GM23338 (cell line): ENCODE results near the gene UROS. TPM values are rescaled to one million over a fixed set of nuclear protein-coding genes. Genes with fewer than 3 reads are reported as not detected.

ENCODE experiments used
- ATAC-seq: fragments of 200-7000 bp; cut with Tn5 transposase; 3 replicates; pipeline ENCODE4 v1.9.1; 2020
- DNase-seq: peaks from one replicate; pipeline ENCODE4 v3.0.0-alpha.2; 2015; ENCODE audit warnings: low spot score
- H2AFZ ChIP-seq: fragments of 200-600 bp; sonication (generic); 2 replicates; pipeline ENCODE4 v1.8.0; 2016; ENCODE audit warnings: antibody characterized with exemption, mild to moderate bottlenecking, moderate library complexity
- H3F3A ChIP-seq: fragments of 200-600 bp; sonication (generic); replicated peaks from 2 replicates; pipeline ENCODE4 v1.8.0; 2017; ENCODE audit warnings: antibody characterized with exemption, mixed run types, low read depth
- H3K27ac ChIP-seq: fragments of 200-600 bp; sonication (generic); 2 replicates; pipeline ENCODE4 v1.6.1; 2016; ENCODE audit warnings: low read depth
- H3K27me3 ChIP-seq: fragments of 200-600 bp; sonication (generic); 2 replicates; pipeline ENCODE4 v1.8.0; 2016; ENCODE audit warnings: mild to moderate bottlenecking, mixed run types, moderate library complexity; ENCODE audit not compliant: insufficient read depth
- H3K36me3 ChIP-seq: fragments of 200-600 bp; sonication (generic); 2 replicates; pipeline ENCODE4 v1.8.0; 2016; ENCODE audit warnings: mild to moderate bottlenecking; ENCODE audit not compliant: insufficient read depth
- H3K4me1 ChIP-seq: fragments of 200-600 bp; sonication (generic); 2 replicates; pipeline ENCODE4 v1.8.0; 2016; ENCODE audit warnings: mild to moderate bottlenecking, moderate library complexity; ENCODE audit not compliant: insufficient read depth
- H3K4me2 ChIP-seq: fragments of 200-600 bp; sonication (generic); 2 replicates; pipeline ENCODE4 v1.7.1; 2017; ENCODE audit warnings: mixed run types
- H3K4me3 ChIP-seq: fragments of 200-600 bp; sonication (generic); 2 replicates; pipeline ENCODE4 v1.6.1; 2016; ENCODE audit warnings: mixed run types
- H3K79me2 ChIP-seq: fragments of 200-600 bp; sonication (generic); replicated peaks from 2 replicates; pipeline ENCODE4 v1.8.0; 2017; ENCODE audit warnings: mild to moderate bottlenecking; ENCODE audit not compliant: insufficient read depth
- H3K9me2 ChIP-seq: fragments of 200-600 bp; sonication (generic); 2 replicates; pipeline ENCODE4 v1.8.0; 2017; ENCODE audit not compliant: insufficient read depth
- H4K20me1 ChIP-seq: fragments of 200-600 bp; sonication (generic); replicated peaks from 2 replicates; pipeline ENCODE4 v1.8.0; 2017; ENCODE audit warnings: mild to moderate bottlenecking; ENCODE audit not compliant: insufficient read depth
- H3K27ac Mint-ChIP-seq: 2 replicates; pipeline ENCODE4 v1.8.0; 2020; ENCODE audit warnings: inconsistent platforms, mild to moderate bottlenecking, moderate library complexity, mixed read lengths
- H3K27me3 Mint-ChIP-seq: 3 replicates; pipeline ENCODE4 v1.8.0; 2022; ENCODE audit warnings: low read depth, mild to moderate bottlenecking, moderate library complexity, mixed read lengths, inconsistent platforms; ENCODE audit not compliant: insufficient read depth, poor library complexity
- H3K36me3 Mint-ChIP-seq: 3 replicates; pipeline ENCODE4 v1.8.0; 2021; ENCODE audit warnings: low read depth, mild to moderate bottlenecking, inconsistent platforms, moderate library complexity, mixed read lengths
- H3K4me1 Mint-ChIP-seq: 3 replicates; pipeline ENCODE4 v1.8.0; 2020; ENCODE audit warnings: mild to moderate bottlenecking, inconsistent platforms, mixed read lengths
- H3K4me3 Mint-ChIP-seq: 3 replicates; pipeline ENCODE4 v1.8.0; 2021; ENCODE audit warnings: moderate library complexity, mild to moderate bottlenecking, inconsistent platforms, mixed read lengths
- H3K9me3 Mint-ChIP-seq: 3 replicates; pipeline ENCODE4 v1.8.0; 2020; ENCODE audit warnings: moderate library complexity, mild to moderate bottlenecking, inconsistent platforms, mixed read lengths
- EZH2 ChIP-seq: fragments of 200-600 bp; sonication (generic); IDR thresholded peaks from one replicate; pipeline ENCODE4 v1.8.0; 2017; ENCODE audit warnings: antibody characterized with exemption, mild to moderate bottlenecking, low read depth; ENCODE audit not compliant: unreplicated experiment
- EZH2phosphoT487 ChIP-seq: fragments of 200-600 bp; sonication (generic); IDR thresholded peaks from one replicate; pipeline ENCODE4 v1.8.1; 2018; ENCODE audit warnings: antibody characterized with exemption; ENCODE audit not compliant: unreplicated experiment
- NANOG ChIP-seq: IDR thresholded peaks from 2 replicates; pipeline ENCODE4 v1.6.1; 2016; ENCODE audit warnings: antibody characterized with exemption, borderline replicate concordance
- STAT1 ChIP-seq: IDR thresholded peaks from one replicate; pipeline ENCODE4 v1.6.1; 2016; ENCODE audit warnings: antibody characterized with exemption; ENCODE audit not compliant: unreplicated experiment
- ZNF331 ChIP-seq: fragments of 250-450 bp; sonication (Bioruptor Pico); IDR thresholded peaks from 2 replicates; pipeline ENCODE4 v1.5.0; 2020; ENCODE audit warnings: low read depth, mild to moderate bottlenecking, moderate library complexity
- polyA plus RNA-seq: library from polyadenylated mRNA; unstranded; fragments of >200 nt; fragmentation: Nextera tagmentation; extraction: Ambion mirVana; gene quantifications from 2 replicates; pipeline ENCODE4 v1.2.1, GENCODE V29; 2016
- total RNA-seq: library from RNA; depleted of rRNA; stranded (reverse); fragments of >200 nt; shearing (Covaris generic); gene quantifications from 2 replicates; pipeline ENCODE4 v1.2.3, GENCODE V29; 2014
- TF ChIP-seq, protein P1 (sequence below), 2 experiments: fragments of 200-600 bp in 1 of 2; sonication (generic) in 1 of 2; conservative IDR thresholded peaks; 2 replicates each; pipeline versions ENCODE4 v1.5.1 to v1.6.1; 2016 to 2017; ENCODE audit warnings: antibody characterized with exemption in 2 of 2, low read depth in 2 of 2, mild to moderate bottlenecking in 2 of 2, moderate library complexity in 1 of 2
- TF ChIP-seq, protein P2 (sequence below): IDR thresholded peaks from one replicate; pipeline ENCODE4 v1.6.1; 2018; ENCODE audit warnings: antibody characterized with exemption; ENCODE audit not compliant: unreplicated experiment

The UROS gene
- total and polyA plus RNA-seq, 2 experiments from 2014 or later, result 41.3 to 43.4 TPM

DNA sequence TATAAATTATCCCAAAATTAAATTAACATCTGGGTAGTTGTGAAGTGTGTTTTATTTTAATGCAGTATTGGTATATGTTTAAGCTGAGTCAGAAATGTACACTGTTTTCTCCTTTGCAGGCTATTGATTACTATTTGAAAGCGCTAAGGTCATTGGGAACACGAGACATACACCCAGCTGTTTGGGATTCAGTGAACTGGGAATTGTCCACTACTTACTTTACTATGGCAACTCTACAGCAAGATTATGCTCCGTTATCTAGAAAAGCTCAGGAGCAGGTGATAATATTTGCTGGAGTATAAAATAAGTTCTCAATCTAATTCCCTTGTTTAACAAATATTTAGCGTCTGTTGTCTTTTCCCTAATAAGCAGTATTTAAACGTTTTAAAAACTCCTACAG, 75.6 kb downstream of the UROS start (continued):
- TF ChIP-seq EZH2phosphoT487, result no peak
- TF ChIP-seq, protein P1, sequence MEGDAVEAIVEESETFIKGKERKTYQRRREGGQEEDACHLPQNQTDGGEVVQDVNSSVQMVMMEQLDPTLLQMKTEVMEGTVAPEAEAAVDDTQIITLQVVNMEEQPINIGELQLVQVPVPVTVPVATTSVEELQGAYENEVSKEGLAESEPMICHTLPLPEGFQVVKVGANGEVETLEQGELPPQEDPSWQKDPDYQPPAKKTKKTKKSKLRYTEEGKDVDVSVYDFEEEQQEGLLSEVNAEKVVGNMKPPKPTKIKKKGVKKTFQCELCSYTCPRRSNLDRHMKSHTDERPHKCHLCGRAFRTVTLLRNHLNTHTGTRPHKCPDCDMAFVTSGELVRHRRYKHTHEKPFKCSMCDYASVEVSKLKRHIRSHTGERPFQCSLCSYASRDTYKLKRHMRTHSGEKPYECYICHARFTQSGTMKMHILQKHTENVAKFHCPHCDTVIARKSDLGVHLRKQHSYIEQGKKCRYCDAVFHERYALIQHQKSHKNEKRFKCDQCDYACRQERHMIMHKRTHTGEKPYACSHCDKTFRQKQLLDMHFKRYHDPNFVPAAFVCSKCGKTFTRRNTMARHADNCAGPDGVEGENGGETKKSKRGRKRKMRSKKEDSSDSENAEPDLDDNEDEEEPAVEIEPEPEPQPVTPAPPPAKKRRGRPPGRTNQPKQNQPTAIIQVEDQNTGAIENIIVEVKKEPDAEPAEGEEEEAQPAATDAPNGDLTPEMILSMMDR (conservative IDR thresholded peaks at IDR 0.05; ENCODE audit: low read depth in 2 of 2), result no peak

DNA sequence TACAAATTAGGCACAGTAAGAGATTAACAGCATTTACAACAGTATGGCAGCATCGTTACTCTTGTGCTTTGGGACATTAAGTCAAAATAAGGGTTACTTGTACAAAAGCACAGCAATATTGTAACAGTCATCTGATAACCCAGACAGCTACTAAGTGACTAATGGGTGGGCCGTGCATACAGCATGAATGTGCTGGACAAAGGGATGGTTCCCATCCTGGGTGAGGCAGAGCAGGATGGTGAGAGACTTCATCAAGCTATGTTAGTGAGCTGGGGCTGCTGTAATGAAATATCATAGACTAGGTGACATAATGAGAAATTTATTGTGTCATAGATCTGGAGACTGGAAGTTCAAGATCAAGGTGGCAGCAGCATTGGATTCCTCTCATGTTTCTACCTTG, 78.1 kb downstream of the UROS start:
- no peak overlapping the region for H3K27ac ChIP-seq
- no peaks in the 10 kb centered on the region for H3K9me2 ChIP-seq
- no peak for DNase-seq
- H3K79me2 ChIP-seq, result no peaks in the 10 kb centered on the region
- peaks cover 77% of the 10 kb centered on the region for H3K36me3 Mint-ChIP-seq
- no peaks in the 10 kb centered on the region for H3K4me1 Mint-ChIP-seq
- H3K27me3 ChIP-seq, result no peaks in the 10 kb centered on the region
- H3K36me3 ChIP-seq, result peaks cover 59% of the 10 kb centered on the region
- H3K27me3 Mint-ChIP-seq, result peaks cover under 1% of the 10 kb centered on the region
- no peak overlapping the region for H3K4me2 ChIP-seq
- H3K4me1 ChIP-seq, result no peaks in the 10 kb centered on the region
- peaks cover 19% of the 10 kb centered on the region; the same call in 1 of the 2 replicates for H4K20me1 ChIP-seq
- no peak overlapping the region for H2AFZ ChIP-seq
- H3K4me3 ChIP-seq, result no peak overlapping the region
- TF ChIP-seq, protein P1 (conservative IDR thresholded peaks at IDR 0.05; ENCODE audit: low read depth in 2 of 2), result no peak
- TF ChIP-seq EZH2phosphoT487, result no peak
- TF ChIP-seq ZNF331 (CRISPR knock-in tag), result no peak
- TF ChIP-seq EZH2, result no peak
- TF ChIP-seq NANOG, result no peak
- TF ChIP-seq STAT1, result no peak
- TF ChIP-seq, protein P2, sequence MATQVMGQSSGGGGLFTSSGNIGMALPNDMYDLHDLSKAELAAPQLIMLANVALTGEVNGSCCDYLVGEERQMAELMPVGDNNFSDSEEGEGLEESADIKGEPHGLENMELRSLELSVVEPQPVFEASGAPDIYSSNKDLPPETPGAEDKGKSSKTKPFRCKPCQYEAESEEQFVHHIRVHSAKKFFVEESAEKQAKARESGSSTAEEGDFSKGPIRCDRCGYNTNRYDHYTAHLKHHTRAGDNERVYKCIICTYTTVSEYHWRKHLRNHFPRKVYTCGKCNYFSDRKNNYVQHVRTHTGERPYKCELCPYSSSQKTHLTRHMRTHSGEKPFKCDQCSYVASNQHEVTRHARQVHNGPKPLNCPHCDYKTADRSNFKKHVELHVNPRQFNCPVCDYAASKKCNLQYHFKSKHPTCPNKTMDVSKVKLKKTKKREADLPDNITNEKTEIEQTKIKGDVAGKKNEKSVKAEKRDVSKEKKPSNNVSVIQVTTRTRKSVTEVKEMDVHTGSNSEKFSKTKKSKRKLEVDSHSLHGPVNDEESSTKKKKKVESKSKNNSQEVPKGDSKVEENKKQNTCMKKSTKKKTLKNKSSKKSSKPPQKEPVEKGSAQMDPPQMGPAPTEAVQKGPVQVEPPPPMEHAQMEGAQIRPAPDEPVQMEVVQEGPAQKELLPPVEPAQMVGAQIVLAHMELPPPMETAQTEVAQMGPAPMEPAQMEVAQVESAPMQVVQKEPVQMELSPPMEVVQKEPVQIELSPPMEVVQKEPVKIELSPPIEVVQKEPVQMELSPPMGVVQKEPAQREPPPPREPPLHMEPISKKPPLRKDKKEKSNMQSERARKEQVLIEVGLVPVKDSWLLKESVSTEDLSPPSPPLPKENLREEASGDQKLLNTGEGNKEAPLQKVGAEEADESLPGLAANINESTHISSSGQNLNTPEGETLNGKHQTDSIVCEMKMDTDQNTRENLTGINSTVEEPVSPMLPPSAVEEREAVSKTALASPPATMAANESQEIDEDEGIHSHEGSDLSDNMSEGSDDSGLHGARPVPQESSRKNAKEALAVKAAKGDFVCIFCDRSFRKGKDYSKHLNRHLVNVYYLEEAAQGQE, result no peak
- no peaks in the 10 kb centered on the region for H3K9me3 Mint-ChIP-seq
- no peak overlapping the region for H3K4me3 Mint-ChIP-seq
- H3F3A ChIP-seq, result no peaks in the 10 kb centered on the region
- ATAC-seq, result no peak
- no peak overlapping the region for H3K27ac Mint-ChIP-seq
